Measurements from ENCODE around the gene SCCPDH.
"Not testable (repeated sequence)": the region's sequence is repeated elsewhere in the genome, so short reads cannot be mapped to it uniquely, and the experiment has no call there.

Gene SCCPDH

DNA sequence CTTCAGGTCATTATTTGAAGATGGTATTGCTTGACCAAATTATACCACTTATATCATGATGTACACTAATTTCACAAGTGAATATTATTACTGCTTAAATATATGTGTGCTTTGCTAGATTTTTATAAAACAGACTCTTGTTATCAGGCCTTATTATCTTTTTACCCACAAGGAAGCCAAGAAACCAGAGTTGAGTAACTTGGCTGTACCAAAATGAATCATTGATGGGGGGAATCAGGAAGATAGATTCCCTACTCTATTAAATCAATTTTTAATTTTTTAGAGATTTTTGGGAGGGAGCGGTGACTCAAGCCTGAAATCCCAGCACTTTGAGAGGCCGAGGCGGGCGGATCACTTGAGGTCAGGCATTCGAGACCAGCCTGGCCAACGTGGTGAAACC lies 16.0 kb upstream of the SCCPDH start:
- DNase-seq = no peak

DNA sequence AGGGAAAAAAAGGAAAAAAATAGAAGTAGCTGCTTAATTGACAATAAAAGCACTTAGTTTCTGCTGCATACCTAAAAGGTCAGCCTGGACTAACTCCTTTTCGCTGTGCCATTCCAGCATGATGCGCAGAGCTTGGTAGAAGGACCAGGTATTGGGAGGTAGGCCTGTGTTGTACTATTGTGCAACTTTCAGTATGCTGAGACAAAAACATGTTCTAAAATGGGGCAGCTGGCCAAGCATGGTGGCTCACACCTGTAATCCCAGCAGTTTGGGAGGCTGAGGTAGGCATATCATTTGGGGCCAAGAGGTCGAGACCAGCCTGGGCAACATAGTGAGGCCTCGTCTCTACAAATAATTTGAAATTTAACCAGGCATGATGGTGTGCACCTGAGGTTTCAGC lies 15.0 kb upstream of the SCCPDH start:
- DNase-seq = no peak

DNA sequence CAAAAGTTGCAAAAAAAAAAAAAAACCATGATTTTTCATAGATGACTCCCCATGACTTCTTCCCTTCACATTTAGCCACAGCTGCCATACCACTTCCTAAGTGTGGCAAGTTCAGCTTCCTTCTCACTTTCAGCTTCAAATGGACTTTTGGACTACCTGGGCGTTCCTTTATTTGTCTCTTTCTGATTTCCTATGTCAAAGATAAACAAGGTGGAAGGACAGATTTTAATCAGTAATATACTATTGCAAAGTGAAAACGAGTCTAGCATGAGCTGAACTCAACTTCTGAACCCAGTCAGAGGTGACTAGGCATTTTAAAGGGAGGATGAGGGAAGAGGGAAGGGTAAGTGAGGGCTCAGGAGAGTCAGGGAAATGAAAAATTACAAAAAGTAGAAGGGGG lies 14.4 kb upstream of the SCCPDH start:
- DNase-seq = no peak

- DNase-seq = no peak
These were observed 12.6 kb upstream of the SCCPDH start for GRCh38 chr1:246711548-246712003.

- not testable (repeated sequence) for DNase-seq
These were observed 11.8 kb upstream of the SCCPDH start for GRCh38 chr1:246712428-246712827.

- not testable (repeated sequence) for DNase-seq
These were observed 4.8 kb upstream of the SCCPDH start for GRCh38 chr1:246719361-246719760.

GRCh38 chr1:246720814-246721213 lies 3.4 kb upstream of the SCCPDH start:
- not testable (repeated sequence) for DNase-seq

DNA sequence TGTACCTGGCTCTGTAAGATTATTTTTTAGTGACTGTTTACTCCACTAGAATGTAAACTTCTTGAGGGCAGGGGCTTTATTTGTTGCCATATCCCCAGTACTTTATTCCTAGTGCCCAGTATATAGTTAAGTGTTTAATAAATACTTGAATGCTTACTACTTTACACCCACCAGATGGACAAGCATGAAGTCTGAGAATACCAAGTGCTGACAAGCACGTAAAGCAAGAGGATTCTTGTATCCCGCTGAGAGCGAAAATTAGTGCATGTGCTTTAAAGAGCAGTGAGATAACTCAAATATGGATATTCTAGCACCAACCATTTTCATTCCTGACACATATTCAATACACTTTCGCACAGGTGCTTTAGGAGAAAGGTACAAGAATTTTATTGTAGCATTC lies 1.5 kb upstream of the SCCPDH start:
- no peak for DNase-seq

GRCh38 chr1:246724731-246725095 lies 504 bp downstream of the SCCPDH start:
- no peak for DNase-seq

DNA sequence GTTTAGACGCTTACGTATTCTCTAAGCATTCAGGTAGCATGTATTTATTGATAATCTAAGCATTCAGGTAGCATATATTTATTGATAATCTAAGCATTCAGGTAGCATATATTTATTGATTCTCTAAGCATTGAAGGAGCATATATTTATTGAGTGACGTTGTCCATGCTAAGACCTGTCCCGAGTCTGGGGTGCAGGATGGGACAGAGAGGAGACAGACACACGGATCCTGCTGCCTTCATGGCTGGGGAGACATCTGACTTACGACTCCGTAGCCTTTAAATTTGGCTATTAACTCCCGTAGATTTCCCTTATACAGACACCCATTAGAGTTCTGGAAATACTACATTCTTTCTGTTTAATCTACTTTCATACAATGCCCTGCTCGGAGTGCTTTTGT lies 982 bp downstream of the SCCPDH start:
- DNase-seq = no peak

GRCh38 chr1:246726255-246726679 lies 2.1 kb downstream of the SCCPDH start:
- no peak for DNase-seq

- no peak for DNase-seq
These were observed 2.7 kb downstream of the SCCPDH start for GRCh38 chr1:246726881-246727280.

DNA sequence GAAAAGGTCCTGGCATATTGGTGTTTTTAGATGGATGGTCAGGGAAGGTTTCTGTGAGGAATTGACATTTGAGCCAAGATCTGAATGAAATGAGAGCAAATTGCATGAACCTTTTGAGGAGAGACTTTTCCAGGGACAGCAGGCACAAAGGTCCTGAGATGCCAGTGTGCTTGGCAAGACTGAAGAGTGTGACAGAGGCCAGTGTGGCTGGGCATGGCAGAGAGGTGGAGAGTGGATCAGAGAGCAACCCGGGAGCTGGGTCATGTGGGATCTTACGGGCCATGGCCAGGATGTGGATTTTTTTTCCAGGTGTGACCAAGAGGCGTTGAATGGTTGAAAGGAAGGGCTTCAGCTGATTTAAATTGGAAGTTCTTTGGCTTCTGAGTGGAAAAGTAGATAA lies 3.4 kb downstream of the SCCPDH start:
- DNase-seq = no peak

GRCh38 chr1:246728311-246728710 lies 4.1 kb downstream of the SCCPDH start:
- no peak for DNase-seq

- not testable (repeated sequence) for DNase-seq
These were observed 4.8 kb downstream of the SCCPDH start for GRCh38 chr1:246729040-246729439.

DNA sequence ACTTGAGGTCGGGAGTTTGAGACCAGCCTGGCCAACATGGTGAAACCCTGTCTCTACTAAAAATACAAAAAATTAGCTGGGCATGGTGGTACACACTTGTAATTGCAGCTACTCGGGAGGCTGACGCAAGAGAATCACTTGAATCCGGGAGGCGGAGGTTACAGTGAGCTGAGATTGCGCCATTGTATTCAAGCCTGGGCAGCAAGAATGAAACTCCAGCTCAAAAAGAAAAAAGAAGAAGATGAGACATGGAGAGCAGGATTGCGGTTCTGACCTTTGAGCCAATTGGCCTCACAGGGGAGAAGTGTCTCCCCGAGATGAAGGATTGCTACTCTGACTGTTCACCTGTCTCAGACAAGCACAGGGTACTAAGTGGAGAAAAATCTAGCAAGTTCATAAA lies 6.6 kb downstream of the SCCPDH start:
- DNase-seq = no peak

- not testable (repeated sequence) for DNase-seq
These were observed 7.7 kb downstream of the SCCPDH start for GRCh38 chr1:246731873-246732272.

DNA sequence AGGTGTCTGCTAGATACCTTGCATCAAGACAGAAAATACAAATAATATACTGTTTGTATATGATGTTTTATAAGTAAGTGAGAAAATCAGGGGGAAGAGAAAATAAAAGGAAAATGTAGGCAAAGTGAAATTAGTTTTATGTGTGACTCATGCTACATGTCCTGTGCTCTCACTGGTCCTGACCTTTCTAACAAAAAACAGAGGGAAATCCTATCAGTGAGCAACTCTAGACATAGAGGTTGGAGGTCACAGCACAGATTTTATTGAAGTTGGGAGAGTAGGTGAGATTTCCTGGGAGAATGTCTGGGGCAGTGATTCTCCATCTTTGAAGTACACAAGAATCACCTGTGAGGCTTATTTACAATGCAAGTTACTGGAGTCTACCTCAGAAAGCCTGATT lies 9.5 kb downstream of the SCCPDH start:
- DNase-seq = no peak

- DNase-seq = no peak
These were observed 10.7 kb downstream of the SCCPDH start for GRCh38 chr1:246734866-246735265.

- no peak for DNase-seq
These were observed 11.5 kb downstream of the SCCPDH start for GRCh38 chr1:246735735-246736134.

GRCh38 chr1:246742396-246742795 lies 18.2 kb downstream of the SCCPDH start:
- DNase-seq = no peak

DNA sequence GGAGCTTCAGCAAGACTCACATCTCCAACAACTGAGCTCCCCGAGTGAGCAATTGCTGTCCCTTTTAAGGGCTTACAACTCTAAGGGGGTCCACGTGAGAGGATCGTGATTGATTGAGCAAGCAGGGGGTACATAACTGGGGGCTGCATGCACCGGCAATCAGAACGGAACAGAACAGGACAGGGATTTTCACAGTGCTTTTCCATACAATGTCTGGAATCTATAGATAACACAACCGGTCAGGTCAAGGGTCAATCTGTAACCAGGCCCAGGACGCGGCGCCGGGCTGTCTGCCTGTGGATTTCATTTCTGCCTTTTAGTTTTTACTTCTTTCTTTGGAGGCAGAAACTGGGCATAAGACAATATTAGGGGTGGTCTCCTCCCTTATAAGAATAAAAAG lies 21.9 kb downstream of the SCCPDH start:
- DNase-seq = not testable (repeated sequence)

DNA sequence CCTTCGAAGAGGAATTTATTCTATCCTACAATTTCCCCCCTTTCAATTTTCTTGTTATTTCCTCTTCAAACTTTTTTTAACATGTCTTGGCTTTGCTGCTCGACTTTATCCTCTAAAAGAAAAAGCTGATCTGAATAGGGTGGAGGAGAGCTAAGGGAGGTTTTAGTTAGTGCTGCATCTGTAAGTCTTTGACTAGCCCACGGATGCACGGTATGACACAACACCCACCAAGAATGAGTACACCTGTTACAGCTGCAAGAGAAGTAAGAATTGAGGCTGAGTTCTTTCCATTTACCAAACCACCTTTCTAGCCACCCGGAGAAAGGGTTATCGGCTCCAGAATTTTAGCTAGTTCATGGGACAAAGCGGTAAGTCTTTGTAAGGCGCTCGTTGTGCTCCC lies 23.8 kb downstream of the SCCPDH start:
- no peak for DNase-seq

DNA sequence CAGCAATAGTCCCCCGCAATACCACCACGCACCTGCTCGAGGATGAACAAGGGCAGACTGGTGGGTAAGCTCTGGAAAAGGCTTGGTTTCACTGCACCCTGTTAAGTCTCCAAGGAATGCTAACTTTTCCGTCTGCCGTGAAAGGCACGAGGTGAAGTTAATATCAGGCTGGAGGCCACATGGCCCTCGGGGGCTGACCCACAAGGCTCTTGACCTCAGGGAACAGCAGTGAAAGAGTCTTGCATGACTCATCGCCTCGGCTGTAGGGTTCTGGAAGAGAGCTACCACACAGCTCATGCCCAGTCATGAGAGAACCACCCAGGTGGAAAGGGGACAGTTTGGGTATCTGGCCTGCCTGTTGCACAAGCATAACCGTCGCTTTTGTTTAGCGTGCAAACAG lies 24.7 kb downstream of the SCCPDH start:
- no peak for DNase-seq

- no peak for DNase-seq
These were observed 26.5 kb downstream of the SCCPDH start for GRCh38 chr1:246750752-246751151.

Measured in NCI-H1105 (cell line).